GM18861 (cell line): Measurements from ENCODE around the gene TMEM87A.

ENCODE experiments used
- ATAC-seq: cut with Tn5 transposase; IDR thresholded peaks from one replicate; pipeline ENCODE4 v1.9.1; 2021; ENCODE audit not compliant: unreplicated experiment

The TMEM87A gene

DNA sequence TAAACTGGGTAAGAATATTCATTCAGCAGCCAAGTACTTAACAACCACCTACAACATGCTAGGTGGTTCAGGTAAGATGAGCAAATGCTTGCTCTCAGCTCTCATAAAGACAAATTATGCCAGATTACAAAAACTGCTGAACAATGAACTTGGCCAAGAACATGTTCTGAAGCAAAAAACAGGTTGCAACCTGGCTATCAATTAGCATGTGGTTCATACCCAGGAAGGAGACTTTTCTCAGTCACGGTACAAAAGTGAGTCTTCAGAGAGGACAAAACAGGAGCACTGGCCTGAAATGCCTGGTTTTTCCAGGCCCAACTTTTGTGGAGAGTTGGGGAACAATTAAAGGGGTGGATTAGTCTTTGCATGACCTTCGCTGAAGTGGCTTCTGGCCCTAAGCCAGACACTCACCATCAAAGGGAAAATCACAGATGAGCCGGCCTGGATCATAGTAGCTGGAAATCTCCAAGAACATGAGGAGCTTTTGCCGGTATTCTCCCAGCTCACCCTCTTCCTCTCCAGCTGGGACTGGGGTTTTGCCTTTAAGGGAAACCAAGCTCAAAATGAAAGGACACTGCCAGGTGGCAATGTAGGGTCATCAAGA is 109.2 kb downstream of the TMEM87A start:
- ATAC-seq: no peak

DNA sequence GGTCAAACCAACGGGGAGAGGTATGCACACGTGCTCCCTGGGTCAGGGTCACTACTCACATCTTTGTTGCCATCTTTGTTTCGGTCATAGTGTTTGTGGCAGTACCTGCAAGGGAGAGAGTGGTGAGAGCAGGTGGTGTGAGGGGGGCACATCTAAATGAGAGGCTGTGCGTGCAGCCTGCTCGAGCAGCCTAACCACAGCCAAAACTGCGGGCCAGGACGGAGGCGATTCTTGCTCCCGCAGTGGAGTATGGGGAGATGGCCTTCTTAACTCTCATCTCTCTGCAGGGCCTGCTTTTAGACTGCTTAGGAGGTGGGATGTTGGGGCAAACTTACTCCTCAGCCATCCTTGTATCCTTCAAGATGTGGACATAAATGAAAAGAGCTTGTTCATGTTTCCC is 109.9 kb downstream of the TMEM87A start:
- no peak for ATAC-seq
